ENCODE measurements around the gene FTL.
"Not testable (repeated sequence)": the region's sequence is repeated elsewhere in the genome, so short reads cannot be mapped to it uniquely, and the experiment has no call there.

Gene FTL

DNA sequence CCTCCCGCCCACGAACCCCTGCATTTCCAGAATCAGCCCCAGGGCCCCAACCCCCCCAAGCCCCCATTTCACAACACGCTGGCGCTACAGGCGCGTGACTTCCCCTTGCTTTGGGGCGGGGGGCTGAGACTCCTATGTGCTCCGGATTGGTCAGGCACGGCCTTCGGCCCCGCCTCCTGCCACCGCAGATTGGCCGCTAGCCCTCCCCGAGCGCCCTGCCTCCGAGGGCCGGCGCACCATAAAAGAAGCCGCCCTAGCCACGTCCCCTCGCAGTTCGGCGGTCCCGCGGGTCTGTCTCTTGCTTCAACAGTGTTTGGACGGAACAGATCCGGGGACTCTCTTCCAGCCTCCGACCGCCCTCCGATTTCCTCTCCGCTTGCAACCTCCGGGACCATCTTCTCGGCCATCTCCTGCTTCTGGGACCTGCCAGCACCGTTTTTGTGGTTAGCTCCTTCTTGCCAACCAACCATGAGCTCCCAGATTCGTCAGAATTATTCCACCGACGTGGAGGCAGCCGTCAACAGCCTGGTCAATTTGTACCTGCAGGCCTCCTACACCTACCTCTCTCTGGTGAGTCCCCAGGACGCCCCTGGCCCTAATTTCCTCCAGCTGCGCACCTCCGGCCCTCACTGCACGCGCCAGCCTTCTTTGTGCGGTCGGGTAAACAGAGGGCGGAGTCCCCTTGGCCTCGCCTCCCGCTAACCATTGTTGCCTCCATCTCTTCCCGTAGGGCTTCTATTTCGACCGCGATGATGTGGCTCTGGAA lies at the start of gene FTL:
FTL (plus strand) TSS at position 270 of the 766 bp plus-strand sequence; CDS start at position 469, 199 bp downstream.
- peak; percentile 98 for DNase-seq (ENCODE audit: low spot score)

- DNase-seq (ENCODE audit: low spot score), result no peak
These were observed 49.4 kb upstream of the FTL start for GRCh38 chr19:48915757-48916156.

GRCh38 chr19:48918071-48918470 lies 47.0 kb upstream of the FTL start:
- no peak for DNase-seq (ENCODE audit: low spot score)

DNA sequence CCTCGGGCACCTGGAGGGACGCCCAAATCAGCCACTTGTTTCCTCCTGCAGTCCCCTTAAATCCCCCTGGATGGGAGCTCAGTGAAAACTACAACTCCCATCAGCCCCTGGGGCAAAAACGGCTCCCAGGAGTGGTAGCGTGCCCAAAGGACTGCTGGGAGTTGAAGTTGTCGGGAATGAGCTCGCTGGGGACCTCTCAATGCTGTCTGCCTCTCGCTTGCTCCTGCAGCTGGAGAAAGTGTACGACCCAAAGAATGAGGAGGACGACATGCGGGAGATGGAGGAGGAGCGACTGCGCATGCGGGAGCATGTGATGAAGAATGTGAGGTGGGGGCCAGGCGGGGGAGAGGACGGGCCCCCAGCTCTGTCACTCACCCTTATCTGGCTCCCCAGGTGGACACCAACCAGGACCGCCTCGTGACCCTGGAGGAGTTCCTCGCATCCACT lies 46.3 kb upstream of the FTL start:
- DNase-seq (ENCODE audit: low spot score), result no peak

GRCh38 chr19:48919271-48919670 lies 45.8 kb upstream of the FTL start:
- DNase-seq (ENCODE audit: low spot score), result not testable (repeated sequence)

- no peak for DNase-seq (ENCODE audit: low spot score)
These were observed 44.2 kb upstream of the FTL start for GRCh38 chr19:48920949-48921348.

- DNase-seq (ENCODE audit: low spot score), result no peak
These were observed 43.2 kb upstream of the FTL start for GRCh38 chr19:48921721-48922500.

GRCh38 chr19:48922548-48923490 lies 42.3 kb upstream of the FTL start:
- DNase-seq (ENCODE audit: low spot score), result no peak

- DNase-seq (ENCODE audit: low spot score), result no peak
These were observed 39.8 kb upstream of the FTL start for GRCh38 chr19:48925240-48925843.

DNA sequence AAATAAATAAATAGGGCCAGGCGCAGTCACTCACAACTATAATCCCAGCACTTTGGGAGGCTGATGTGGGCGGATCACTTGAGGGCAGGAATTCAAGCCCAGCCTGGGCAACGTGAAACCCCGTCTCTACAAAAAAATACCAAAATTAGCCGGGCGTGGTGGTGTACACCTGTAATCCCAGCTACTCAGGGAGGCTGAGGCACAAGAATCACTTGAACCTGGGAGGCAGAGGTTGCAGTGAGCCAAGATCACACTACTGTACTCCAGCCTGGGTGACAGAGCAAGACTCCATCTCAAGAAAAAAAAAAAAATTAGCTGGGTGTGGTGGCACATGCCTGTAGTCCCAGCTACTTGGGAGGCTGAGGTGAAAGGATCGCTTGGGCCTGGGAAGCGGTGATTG lies 39.2 kb upstream of the FTL start:
- DNase-seq (ENCODE audit: low spot score), result not testable (repeated sequence)

DNA sequence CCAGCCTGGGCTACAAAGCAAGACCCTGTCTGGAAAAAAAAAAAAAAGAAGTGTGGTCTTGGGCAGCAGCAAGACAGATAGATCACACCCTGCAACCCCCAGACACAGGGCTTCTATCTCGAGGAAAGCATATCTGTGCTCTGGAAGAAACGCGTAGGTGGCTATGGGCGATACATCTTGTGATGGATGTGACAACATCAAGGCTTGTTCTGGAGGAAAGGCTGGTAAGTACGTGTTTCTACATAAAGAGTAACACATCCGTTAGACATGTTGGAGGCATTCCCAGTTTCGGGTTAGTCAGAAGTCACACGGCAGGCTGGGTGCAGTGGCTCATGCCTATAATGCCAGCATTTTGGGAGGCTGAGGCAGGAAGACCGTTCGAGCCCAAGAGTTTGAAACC lies 38.2 kb upstream of the FTL start:
- peak; percentile 16 for DNase-seq (ENCODE audit: low spot score)

GRCh38 chr19:48927692-48928091 lies 37.4 kb upstream of the FTL start:
- not testable (repeated sequence) for DNase-seq (ENCODE audit: low spot score)

DNA sequence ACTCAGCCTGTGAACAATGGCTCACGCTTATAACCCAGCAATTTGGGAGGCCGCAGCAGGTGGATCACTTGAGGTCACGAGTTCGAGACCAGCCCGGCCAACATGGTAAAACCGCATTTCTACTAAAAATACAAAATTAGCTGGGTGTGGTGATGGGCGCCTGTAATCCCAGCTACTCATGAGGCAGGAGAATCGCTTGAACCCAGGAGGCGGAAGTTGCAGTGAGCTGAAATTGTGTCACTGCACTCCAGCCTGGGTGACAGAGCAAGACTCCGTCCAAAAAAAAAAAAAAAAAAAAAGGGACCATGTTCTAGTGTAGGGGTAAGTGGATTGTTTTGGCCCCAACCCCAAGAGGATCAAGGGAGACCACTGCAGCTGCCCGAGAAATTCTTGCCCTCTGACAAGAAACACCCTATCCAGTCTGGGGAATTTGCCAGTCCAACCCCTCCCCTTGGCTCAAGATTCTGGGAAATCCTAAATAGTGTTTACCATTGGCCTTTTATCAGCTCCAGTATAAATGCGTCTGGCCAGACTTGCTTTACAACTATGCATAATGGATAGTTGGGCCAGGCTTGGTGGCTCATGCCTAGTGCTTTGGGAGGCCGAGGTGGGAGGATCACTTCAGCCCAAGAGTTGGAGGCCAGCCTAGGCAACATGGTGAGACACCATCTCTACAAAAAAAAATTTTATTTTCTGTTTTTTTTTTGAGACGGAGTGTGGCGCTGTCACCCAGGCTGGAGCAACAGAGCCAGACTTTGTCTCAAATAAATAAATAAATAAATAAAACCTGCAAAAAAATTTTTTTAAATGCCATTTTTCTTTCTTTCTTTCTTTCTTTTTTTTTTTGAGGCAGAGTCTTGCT lies 36.7 kb upstream of the FTL start:
- no peak for DNase-seq (ENCODE audit: low spot score)

DNA sequence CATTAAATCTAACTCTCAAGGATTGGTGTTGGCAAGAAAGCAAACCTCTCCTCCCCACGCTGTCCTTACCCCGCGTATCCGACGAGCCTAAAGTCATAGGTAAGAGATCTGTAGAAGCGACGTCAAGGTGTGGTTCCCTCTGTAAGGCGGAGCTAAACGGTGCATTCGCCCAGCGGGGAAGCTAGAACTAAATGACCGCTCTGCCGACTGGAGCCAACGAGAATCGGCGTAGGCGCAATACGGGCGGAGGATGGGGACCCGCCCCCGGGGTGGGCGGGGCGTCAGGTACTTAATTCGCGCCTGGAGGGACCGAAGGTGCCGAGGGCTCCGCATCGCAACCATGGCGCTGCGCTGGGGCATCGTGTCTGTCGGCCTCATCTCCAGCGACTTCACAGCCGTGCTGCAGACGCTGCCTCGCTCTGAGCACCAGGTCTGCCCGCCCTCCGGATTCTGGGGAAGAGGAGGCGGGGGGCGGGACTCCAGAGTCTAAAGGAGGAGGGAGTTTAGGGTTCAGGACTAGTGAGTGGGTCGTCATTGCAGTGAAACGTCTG lies 31.7 kb upstream of the FTL start, which contains the start of gene DHDH:
DHDH (plus strand) TSS at position 318 of the 551 bp plus-strand sequence; CDS start at position 341, 23 bp downstream.
- DNase-seq (ENCODE audit: low spot score), result no peak

DNA sequence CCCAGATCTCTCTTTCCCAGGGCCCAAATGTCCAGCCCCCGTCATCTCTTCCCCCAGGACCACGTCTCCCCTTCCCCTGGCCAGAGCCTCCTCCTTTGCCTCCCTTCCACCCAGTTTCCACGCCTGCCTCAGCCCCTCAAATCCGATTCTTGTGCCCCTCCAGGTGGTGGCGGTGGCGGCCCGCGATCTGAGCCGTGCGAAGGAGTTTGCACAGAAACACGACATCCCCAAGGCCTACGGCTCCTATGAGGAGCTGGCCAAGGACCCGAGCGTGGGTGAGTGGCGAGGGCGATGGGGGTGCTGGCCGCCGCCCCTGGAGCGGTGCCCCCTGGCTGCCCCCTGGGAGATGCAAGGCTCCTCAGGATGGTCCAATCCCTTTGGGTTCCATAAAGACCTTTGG lies 30.3 kb upstream of the FTL start:
- no peak for DNase-seq (ENCODE audit: low spot score)

DNA sequence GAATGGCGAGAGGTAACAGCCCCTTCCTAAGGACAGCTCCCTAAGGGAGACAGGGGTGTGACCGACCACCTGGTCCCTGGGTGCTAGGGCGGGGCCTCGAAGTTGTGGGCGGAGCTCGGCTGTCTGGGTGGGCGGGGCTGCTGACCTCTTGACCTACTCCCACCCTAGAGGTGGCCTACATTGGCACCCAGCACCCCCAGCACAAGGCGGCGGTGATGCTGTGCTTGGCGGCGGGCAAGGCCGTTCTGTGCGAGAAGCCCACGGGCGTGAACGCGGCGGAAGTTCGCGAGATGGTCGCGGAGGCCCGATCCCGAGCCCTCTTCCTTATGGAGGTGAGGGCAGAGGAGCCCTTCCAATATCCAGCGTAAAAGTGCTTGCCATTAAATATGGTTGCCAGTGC lies 29.2 kb upstream of the FTL start:
- no peak for DNase-seq (ENCODE audit: low spot score)

DNA sequence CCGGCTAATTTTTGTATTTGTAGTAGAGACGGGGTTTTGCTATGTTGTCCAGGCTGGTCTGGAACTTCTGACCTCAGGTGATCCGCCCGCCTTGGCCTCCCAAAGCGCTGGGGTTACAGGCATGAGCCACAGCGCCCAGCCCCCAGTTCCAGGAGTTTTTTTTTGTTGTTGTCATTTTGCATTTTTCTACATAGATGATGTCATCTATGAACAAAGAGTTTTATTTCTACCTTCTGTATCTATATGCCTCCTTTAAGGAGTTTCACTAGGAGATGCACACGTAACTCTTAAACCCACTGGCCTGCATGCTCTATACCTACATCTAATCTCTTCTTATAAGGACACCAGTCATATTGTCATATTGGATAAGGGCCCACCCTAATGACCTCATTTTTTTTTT lies 26.9 kb upstream of the FTL start:
- no peak for DNase-seq (ENCODE audit: low spot score)

- no peak for DNase-seq (ENCODE audit: low spot score)
These were observed 24.2 kb upstream of the FTL start for GRCh38 chr19:48940902-48941301.

DNA sequence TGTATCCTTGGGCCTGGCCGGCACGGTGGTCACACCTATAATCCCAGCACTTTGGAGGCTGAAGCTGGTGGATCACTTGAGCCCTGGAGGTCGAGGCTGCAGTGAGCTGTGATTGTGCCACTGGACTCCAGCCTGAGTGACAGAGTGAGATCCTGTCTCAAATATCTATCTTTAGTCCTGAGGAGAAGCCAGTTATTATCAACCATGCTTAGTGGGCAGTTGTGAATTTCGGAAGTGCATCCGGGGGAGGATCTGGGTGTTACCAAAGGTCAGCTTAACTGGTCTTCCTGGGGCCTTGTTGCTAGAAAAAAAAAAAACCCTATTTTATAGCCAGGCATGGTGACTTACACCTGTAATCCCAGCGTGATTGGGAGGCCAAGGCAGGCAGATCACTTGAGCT lies 22.0 kb upstream of the FTL start:
- DNase-seq (ENCODE audit: low spot score), result no peak

GRCh38 chr19:48945415-48945814 lies 19.7 kb upstream of the FTL start:
- no peak for DNase-seq (ENCODE audit: low spot score)
